NCI-H1694 treated with DMSO at 0.1 percent for 48 hours (cell line): ENCODE data around the gene VMP1.
"Not testable (repeated sequence)": the region's sequence is repeated elsewhere in the genome, so short reads cannot be mapped to it uniquely, and the experiment has no call there.

Source experiments
- DNase-seq: peaks from one replicate; lab custom pipeline; 2025; lab: John Stamatoyannopoulos, UW

The VMP1 gene

DNA sequence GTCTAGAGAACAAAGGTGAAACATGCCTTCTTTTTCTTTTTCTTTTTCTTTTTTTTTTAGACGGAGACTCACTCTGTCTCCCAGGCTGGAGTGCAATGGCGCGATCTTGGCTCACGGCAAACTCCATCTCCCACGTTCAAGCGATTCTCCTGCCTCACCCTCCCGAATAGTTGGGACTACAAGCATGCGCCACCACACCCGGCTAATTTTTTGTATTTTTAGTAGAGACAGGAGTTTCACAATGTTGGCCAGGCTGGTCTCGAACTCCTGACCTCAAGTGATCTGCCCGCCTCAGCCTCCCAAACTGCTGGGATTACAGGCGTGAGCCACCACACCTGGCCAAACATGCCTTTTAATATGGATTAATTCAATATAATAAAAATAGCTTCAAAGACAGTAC is 47.6 kb downstream of the VMP1 start:
- not testable (repeated sequence) for DNase-seq

GRCh38 chr17:59756236-59756818 is 48.9 kb downstream of the VMP1 start:
- no peak for DNase-seq

- no peak for DNase-seq
These were observed 49.6 kb downstream of the VMP1 start for GRCh38 chr17:59757043-59757442.

- DNase-seq = no peak
These were observed 50.0 kb downstream of the VMP1 start for GRCh38 chr17:59757470-59757869.

- no peak for DNase-seq
These were observed 50.5 kb downstream of the VMP1 start for GRCh38 chr17:59757881-59758385.

GRCh38 chr17:59758998-59759651 is 51.7 kb downstream of the VMP1 start:
- not testable (repeated sequence) for DNase-seq

GRCh38 chr17:59760160-59760559 is 52.7 kb downstream of the VMP1 start:
- no peak for DNase-seq

- no peak for DNase-seq
These were observed 54.1 kb downstream of the VMP1 start for GRCh38 chr17:59761385-59762048.

DNA sequence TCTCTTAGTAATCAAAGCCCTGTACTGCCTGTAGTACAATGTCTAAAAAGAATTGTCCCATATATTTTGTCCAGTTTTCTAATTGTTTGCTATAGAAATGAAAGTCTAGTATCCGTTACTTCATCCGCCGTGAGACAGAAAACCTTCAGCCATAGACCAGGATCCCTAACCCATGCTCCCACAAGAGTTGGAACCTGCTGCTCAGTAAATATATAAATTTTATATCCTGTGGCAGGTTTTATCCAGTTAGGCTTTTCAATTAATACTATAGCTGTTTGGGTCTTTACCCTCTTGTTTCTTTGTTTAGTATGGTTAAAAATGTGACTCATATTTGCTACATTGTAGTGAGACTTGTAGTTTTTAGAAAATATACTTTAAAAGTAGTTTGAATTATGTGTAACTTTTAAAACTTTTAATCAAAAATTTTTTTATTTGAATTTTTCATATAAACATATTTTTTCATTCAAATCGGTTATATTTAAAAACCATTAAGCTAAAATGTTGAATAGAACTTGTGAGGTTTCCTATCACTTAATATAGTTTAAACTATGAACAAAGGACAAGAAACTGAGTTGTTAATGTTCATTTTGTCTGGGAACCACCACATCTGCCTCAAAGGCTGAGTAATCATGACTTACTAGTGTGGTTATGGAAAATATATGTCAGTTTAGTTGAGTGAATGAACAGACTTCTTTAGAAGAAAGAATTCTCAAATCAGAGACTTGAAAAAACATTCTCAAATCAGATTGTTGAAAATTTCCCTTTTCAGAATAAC is 54.8 kb downstream of the VMP1 start:
- DNase-seq = no peak

DNA sequence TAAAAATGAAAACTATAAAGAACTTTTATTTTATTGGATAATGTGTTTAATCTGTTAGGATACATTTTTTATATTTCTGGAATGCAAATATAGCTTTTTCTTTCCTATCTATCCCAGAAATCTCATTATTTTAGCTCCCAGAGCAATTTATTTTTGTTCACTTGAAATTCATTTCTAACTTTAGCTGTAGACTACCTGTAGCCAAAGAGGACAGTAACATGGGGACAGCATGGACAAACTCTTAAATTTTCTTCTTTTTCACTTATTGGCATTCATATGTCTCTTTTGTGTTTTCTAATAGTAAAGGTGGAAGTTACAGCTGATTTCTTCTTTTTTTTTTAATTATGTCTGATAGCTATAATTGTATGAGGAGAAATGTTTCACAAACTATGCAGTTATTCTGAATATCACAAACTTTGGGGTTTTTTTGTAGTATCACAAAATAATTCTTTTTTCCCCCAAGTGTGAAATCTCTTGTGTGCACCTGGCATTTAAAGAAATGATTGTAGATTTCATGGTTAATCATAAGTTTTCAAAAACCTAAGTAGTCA is 55.4 kb downstream of the VMP1 start:
- DNase-seq = no peak

GRCh38 chr17:59763861-59764260 is 56.4 kb downstream of the VMP1 start:
- DNase-seq = no peak

DNA sequence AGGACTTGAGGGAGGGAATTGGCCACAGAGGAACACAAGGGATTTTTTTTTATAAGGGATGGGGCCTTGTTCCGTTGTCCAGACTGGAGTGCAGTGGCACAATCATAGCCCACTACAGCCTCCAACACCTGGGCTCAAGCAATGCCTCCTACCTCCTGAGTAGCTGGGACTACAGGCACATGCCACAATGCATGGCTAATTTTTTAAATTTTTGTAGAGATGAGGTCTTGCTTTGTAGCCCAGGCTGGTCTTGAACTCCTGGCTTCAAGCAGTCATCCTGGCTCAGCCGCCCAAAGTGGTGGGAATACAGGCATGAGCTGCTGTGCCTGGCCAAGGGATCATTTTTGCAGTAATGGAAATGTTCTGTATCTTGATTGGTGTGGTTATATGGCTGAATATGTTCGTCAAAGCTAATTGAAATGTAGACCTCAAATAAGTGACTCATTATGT is 56.9 kb downstream of the VMP1 start:
- DNase-seq = no peak

- DNase-seq = no peak
These were observed 57.6 kb downstream of the VMP1 start for GRCh38 chr17:59765038-59765437.

- no peak for DNase-seq
These were observed 59.0 kb downstream of the VMP1 start for GRCh38 chr17:59766491-59766890.

- DNase-seq = no peak
These were observed 59.7 kb downstream of the VMP1 start for GRCh38 chr17:59767176-59767575.

DNA sequence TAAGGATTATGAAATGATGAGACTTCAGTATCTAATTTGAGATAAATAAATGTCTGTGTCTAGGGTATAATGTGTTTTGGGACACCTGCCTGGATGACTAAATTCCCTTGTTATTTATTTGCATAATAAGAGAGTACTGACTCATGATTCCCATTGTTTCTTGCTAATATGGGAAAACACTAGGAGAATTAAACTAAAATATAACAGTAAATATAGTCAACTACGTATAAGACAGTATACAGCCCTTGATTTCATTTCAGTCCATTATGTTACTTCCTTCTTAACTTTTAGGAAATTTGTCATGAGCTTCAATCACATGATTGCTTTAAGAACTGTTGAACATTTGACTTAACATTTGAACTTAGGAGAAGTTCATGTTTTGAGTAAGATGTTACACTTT is 62.4 kb downstream of the VMP1 start:
- no peak for DNase-seq

DNA sequence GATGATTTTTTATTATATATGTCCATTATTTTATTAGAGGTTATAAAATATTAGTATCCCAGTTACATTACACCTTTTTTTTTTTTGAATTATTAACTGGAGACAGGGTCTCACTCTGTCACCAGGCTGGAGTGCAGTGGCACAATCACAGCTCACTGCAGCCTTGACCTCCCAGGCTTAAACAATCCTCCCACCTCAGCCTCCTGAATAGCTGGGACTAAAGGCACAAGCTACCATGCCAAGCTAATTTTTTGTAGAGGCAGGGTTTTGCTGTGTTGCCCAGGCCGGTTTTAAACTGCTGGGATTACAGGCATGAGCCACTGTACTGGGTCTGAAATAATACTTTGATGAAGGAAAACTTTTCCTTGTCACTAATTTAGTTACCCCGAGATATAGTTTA is 63.6 kb downstream of the VMP1 start:
- DNase-seq = no peak

- DNase-seq = no peak
These were observed 68.4 kb downstream of the VMP1 start for GRCh38 chr17:59775786-59776350.

DNA sequence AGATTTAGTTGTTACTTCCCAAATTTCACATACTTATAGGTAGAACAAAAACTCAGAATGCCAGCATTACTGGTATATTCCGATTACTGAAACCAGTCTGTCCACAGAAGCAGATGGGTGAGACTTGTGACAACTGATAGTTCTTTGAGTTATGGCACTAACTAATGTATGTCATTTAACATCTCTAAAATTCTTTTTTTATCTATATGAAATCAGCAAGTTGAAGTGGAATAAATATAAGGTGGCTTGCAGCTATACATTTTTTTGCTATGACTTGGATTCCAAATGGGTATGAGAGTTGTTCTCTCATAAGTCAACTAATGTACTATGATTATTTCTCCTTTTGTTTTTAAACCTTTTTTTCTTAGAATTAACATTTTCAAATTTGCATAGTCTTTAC is 69.1 kb downstream of the VMP1 start:
- no peak for DNase-seq

DNA sequence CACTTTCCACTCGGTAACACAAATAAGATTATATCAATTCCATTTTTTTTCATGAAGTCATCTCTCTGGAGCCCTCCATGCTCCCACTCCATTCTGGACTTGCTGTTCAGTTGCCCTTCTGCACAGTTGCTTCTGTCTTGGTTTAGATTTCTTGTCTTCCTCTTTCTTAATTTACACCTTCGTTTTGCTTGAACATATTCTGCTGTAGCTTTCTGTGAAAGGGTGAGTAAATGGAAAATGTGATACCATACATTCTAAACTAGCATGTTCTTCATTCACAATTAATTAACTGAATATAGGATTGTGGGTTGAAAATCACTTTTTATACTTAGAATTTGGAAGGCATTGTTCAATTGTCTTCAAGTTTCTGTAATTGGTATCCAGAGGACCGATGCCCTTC is 69.6 kb downstream of the VMP1 start:
- DNase-seq = no peak

GRCh38 chr17:59778996-59779395 is 71.5 kb downstream of the VMP1 start:
- no peak for DNase-seq

GRCh38 chr17:59779521-59779920 is 72.1 kb downstream of the VMP1 start:
- DNase-seq = no peak
